Suprapubic skin (tissue), 4 donors: ENCODE results near the gene HIVEP3. TPM values are rescaled to one million over a fixed set of nuclear protein-coding genes. Genes with fewer than 3 reads are reported as not detected.

Source experiments
- DNase-seq, 2 donors: peaks; one replicate each; pipeline ENCODE4 v3.0.0-alpha.2; 2019; ENCODE audit warnings: low spot score in 2 of 2
- H3K27ac ChIP-seq: fragments of 200-600 bp; sonication (generic); one replicate; pipeline ENCODE4 v1.5.1; 2019
- H3K27me3 ChIP-seq: fragments of 200-600 bp; sonication (generic); one replicate; pipeline ENCODE4 v1.5.1; 2019
- H3K36me3 ChIP-seq: fragments of 200-600 bp; sonication (generic); one replicate; pipeline ENCODE4 v1.5.1; 2019
- H3K4me1 ChIP-seq: fragments of 200-600 bp; sonication (generic); one replicate; pipeline ENCODE4 v1.5.1; 2019
- H3K4me3 ChIP-seq: fragments of 200-600 bp; sonication (generic); one replicate; pipeline ENCODE4 v1.5.1; 2019; ENCODE audit warnings: mild to moderate bottlenecking
- H3K9me3 ChIP-seq: fragments of 200-600 bp; sonication (generic); one replicate; pipeline ENCODE4 v1.5.1; 2019
- CTCF ChIP-seq, 2 donors: fragments of 200-600 bp in 1 of 2; fragments of 450-650 bp in 1 of 2; sonication (generic) in 1 of 2; IDR thresholded peaks; one replicate each; pipeline ENCODE4 v1.5.1; 2016 to 2019; ENCODE audit warnings: antibody characterized with exemption in 2 of 2, mild to moderate bottlenecking in 1 of 2, moderate library complexity in 1 of 2
- EP300 ChIP-seq: sonication (generic); formaldehyde crosslinking; IDR thresholded peaks from one replicate; pipeline ENCODE4 v1.6.1; 2017; ENCODE audit warnings: antibody characterized with exemption
- POLR2A ChIP-seq, 2 donors: fragments of 450-650 bp; IDR thresholded peaks; one replicate each; pipeline ENCODE4 v1.6.1; 2017; ENCODE audit warnings: antibody characterized with exemption in 2 of 2, mild to moderate bottlenecking in 2 of 2, moderate library complexity in 2 of 2
- POLR2AphosphoS5 ChIP-seq, 3 donors: sonication (generic); formaldehyde crosslinking; IDR thresholded peaks; one replicate each; pipeline ENCODE4 v1.6.1; 2017; ENCODE audit warnings: antibody characterized with exemption in 3 of 3
- WGBS: methylation state at CpG from one replicate; pipeline ENCODE4 v1.1.5; 2018; 5-methylcytosine and 5-hydroxymethylcytosine counted together
- total RNA-seq, 4 donors: library from RNA; depleted of rRNA; stranded (reverse); fragments of >200 nt; gene quantifications; one replicate each; pipeline ENCODE4 v1.1.0, GENCODE V29; 2016

HIVEP3 gene
- total RNA-seq, 4 donors from 2014 or later, result 11.3 to 23.9 (median 18.3) TPM

DNA sequence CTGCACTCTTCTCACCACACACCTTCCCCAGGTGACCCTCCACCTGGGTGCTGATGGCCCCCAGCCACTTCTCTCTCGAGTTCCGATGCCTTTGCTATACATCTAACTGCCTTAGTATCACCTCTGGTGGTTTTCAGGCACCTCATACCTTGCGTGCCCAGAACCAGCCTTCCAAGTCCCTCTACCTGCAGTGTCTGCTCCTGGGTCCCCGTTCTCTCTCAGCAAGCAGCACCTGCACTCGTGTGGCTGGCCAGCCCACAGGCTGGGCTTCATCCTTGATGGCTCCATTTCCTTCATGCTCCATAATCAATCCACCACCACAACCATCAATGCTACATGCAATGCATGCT lies 385.0 kb downstream of the HIVEP3 start:
- TF ChIP-seq CTCF (IDR thresholded peaks at IDR 0.05) (no peak), EP300 (no peak), POLR2AphosphoS5 (IDR thresholded peaks at IDR 0.05) (no peak), POLR2A (IDR thresholded peaks at IDR 0.05) (no peak)
- WGBS, result 95% methylated on average over 5 of the region's 5 CpGs

DNA sequence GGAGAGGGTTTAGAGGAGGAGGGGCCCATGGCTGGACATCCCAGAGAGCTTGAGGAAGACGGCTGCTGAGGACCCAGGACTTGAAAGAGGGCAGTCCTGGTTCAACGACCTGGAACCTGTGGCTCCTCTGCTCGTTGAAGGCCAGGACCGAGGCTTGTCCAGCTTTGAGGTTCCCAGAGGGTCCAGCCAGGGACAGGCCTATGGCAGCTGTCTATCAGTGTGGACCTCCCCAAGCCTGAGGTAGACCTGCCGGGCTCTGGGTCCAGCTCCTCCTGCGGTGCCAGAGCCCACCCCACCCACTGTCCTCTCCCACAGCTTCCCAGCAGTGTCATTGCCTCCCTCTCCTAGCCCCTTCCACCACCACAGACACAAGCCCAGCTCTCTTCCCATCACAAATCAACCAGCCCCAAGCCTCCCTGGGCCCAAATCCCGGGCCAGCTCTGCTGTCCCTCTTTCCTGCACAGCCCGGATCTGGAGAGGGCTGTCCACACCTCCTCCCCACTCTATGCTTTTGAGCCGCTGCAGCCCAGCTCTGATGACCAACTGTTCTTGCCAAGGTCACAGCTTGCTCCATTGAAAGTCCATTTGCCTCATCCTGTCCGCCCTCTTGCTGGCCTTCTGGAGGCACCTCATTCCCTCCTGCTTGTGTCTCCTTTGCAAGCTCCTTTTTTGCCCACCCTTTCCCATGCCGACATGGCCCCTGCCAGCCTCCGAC lies 385.5 kb downstream of the HIVEP3 start:
- no peak overlapping the region for H3K4me3 ChIP-seq
- H3K27ac ChIP-seq, result no peak overlapping the region
- H3K27me3 ChIP-seq, result no peaks in the 10 kb centered on the region
- H3K4me1 ChIP-seq, result no peaks in the 10 kb centered on the region
- no peaks in the 10 kb centered on the region for H3K36me3 ChIP-seq
- peak; percentile 41 to 53 for DNase-seq
- no peaks in the 10 kb centered on the region for H3K9me3 ChIP-seq
- WGBS, result 93% methylated on average over 12 of the region's 12 CpGs
- no peak for TF ChIP-seq POLR2AphosphoS5 (IDR thresholded peaks at IDR 0.05)
- TF ChIP-seq EP300, result no peak
- no peak for TF ChIP-seq CTCF (IDR thresholded peaks at IDR 0.05)
- no peak for TF ChIP-seq POLR2A (IDR thresholded peaks at IDR 0.05)

More for the DNA sequence above, 385.0 kb downstream of the HIVEP3 start:
- DNase-seq, result peak in 1 of 2 donors; percentile 32
- no peak overlapping the region for H3K4me3 ChIP-seq
- no peaks in the 10 kb centered on the region for H3K9me3 ChIP-seq
- no peaks in the 10 kb centered on the region for H3K36me3 ChIP-seq
- no peak overlapping the region for H3K27ac ChIP-seq
- H3K27me3 ChIP-seq, result no peaks in the 10 kb centered on the region
- H3K4me1 ChIP-seq, result no peaks in the 10 kb centered on the region

- WGBS, result 90% methylated on average over 8 of the region's 8 CpGs
- Histone ChIP-seq H3K4me3 (no peak overlapping the region), H3K9me3 (no peaks in the 10 kb centered on the region), H3K36me3 (no peaks in the 10 kb centered on the region), H3K27ac (no peak overlapping the region), H3K27me3 (no peaks in the 10 kb centered on the region), H3K4me1 (no peaks in the 10 kb centered on the region)
- DNase-seq, result peak; percentile 22 to 35
- no peak for TF ChIP-seq CTCF (IDR thresholded peaks at IDR 0.05)
- no peak for TF ChIP-seq POLR2AphosphoS5 (IDR thresholded peaks at IDR 0.05)
- TF ChIP-seq EP300, result no peak
- TF ChIP-seq POLR2A (IDR thresholded peaks at IDR 0.05), result no peak
Observed at GRCh38 chr1:41532206-41532975, 386.3 kb downstream of the HIVEP3 start.

- Histone ChIP-seq H3K36me3 (no peaks in the 10 kb centered on the region), H3K27ac (no peak overlapping the region), H3K27me3 (no peaks in the 10 kb centered on the region), H3K9me3 (no peaks in the 10 kb centered on the region), H3K4me1 (no peaks in the 10 kb centered on the region), H3K4me3 (no peak overlapping the region)
- 96% methylated on average over 5 of the region's 5 CpGs for WGBS
- TF ChIP-seq EP300 (no peak), CTCF (IDR thresholded peaks at IDR 0.05) (no peak), POLR2AphosphoS5 (IDR thresholded peaks at IDR 0.05) (no peak), POLR2A (IDR thresholded peaks at IDR 0.05) (no peak)
- DNase-seq, result peak; percentile 19 to 43
Observed at GRCh38 chr1:41530411-41530810, 388.3 kb downstream of the HIVEP3 start.
